ENCODE measurements around the gene INPP5F. TPM values are rescaled to one million over a fixed set of nuclear protein-coding genes. Genes with fewer than 3 reads are reported as not detected.
"Not testable (repeated sequence)": the region's sequence is repeated elsewhere in the genome, so short reads cannot be mapped to it uniquely, and the experiment has no call there.

INPP5F gene
- total RNA-seq, 1 experiment from 2014 or later, result 13.2 TPM

DNA sequence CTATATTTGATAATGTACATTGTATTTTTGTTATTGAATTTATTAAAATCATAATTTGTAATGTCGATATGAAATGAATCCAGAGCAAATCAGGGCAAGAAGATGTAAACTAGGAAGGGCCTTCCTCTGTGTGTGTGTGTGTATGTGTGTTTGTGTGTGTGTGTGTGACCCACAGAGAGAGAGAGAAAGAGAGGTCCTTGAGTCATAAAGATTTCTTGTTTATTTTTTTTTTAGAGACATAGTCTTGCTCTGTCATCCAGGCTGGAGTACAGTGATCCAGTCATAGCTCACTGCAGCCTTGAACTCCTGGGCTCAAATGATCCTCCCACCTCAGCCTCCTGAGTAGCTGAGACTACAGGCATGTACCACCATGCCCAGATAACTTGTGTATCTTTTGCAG, 50.7 kb downstream of the INPP5F start:
- peak; percentile 17 for DNase-seq (ENCODE audit: low read depth)

DNA sequence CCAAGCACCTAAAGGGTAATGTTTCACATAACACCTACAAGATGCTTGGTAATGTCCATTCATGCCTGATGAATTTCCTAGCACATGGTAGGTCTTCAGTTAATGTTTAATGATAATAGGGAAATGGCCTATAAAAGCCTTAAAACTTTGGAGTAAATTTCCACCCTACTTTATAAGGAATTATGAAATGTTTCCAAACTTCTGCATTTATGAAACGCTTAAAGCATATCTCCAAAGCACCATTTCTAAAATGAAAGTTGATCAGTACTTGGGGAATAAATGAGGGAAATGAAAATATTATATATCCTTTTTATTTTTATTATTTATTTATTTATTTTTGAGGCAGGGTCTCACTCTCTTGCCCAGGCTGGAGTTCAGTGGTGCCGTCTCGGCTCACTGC, 51.8 kb downstream of the INPP5F start:
- DNase-seq (ENCODE audit: low read depth), result no peak

DNA sequence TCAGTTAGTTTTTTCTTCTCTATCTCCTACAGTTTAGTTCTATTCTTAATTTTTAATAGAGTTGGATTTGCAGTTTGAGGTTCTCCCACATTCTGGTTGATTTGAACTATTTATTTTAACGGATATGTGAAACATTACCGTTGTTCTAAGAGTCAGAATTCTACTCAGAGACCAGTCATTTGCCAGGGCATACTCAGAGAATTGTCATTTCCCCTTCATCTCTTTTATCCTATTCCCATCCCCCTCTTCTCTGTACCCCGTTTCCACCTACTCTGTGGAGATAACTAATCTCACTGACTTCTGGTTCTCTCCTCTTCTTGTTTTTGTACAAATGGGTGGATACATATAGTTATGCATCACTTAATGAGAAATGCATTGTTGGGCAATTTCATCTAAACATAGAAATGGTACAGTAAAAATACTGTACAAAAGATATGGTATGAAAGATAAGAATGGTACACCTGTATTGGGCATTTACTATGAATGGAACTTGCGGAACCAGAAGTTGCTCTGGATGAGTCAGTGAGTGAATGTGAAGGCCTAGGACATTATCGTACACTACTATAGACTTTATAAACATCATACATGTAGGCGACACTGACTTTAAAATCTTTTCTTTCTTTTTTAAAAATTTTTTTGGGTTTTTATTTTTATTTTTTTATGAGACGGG, 53.1 kb downstream of the INPP5F start:
- DNase-seq (ENCODE audit: low read depth), result no peak

DNA sequence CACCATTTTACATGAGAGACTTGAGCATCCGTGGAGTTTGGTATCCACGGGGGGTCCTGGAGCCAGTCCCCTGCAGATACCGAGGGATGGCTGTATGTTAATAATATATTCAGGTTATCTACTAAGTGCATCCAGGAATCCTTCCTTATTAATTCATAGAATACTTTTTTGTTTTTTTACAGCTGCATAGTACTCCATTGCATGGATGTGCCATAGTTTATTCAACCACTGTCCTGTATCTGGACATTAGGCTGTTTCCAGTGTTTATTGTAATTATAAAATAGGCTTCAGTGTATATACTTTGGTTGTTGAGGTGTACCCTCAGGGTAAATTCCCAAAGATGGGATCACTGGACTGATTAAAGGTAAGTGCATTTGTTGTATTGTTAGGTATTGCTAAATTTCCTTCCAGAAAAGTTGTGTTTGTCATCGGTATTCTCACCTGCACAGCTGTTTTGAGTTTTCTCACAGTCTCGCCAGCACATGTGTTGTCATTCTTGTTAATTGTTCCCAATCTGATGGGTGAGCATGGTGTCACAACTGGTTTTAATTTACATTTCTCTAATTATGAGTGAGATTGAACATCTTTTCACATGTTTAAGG, 55.1 kb downstream of the INPP5F start:
- DNase-seq (ENCODE audit: low read depth), result no peak

DNA sequence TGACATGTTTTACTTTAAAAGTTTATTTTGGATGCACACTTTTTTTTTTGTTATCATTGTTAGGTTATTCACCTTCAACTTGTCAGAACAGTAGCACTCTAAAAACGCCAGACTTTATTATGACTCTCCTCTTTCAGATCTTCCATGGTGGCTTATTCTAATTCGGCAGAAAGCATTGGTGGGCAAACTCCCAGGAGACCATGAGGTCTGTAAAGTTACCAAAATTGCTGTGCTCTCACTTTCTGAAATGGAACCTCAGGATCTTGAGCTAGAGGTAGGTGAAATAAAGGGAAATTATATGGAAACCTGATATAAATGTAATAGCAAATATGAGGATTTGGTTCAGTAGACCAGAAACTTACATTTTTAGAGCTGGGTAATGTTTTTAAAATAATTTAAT, 55.6 kb downstream of the INPP5F start:
- DNase-seq (ENCODE audit: low read depth), result no peak

DNA sequence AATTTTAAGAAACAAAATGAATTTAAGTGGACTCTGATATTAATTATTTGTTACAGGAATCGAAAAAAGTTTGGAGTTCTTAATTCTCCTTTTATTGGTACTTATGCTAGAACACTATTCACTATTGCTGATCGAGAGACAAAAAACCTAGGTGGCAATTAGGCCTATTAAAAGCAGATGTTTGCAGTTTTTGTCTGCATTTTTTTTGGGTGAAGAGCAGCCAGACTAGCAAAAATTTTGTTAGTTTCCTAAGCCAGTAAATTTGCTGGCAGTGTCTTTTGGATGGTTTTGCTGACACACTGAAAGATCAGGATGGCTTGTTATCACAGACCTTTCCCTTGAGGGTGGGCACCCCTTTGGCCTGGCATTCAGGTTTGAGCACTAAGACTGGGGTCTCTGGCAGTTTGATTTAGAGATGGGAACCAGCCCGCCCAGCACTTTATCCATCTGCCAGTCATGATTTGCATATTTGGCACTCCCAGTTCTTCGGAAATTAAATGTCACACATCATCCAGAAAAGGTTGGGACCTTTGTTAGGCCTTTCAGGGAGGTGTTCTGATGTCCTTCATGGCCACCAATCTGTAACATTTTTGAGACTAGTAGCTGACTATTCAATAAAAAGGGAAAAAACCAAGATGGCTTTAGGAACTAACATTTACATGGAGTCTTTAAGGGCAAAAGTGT, 57.3 kb downstream of the INPP5F start:
- DNase-seq (ENCODE audit: low read depth), result no peak

DNA sequence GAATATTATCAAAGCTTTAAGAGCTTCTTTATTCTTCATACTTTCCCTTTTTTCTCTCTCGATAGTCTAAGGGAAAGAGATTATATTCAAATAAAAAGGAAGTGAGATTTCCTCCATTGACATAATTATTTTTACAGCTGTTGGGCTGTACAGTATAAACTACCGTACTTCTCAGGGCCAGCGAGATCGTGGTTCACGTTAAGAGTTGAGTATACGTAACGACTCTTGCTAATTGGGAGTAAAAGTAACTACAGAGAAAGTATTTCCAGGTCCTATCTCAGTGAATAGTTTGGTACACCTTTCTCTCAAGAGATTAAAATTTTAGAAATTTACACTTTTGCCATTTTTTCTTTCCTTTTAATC, 57.8 kb downstream of the INPP5F start:
- DNase-seq (ENCODE audit: low read depth), result no peak

DNA sequence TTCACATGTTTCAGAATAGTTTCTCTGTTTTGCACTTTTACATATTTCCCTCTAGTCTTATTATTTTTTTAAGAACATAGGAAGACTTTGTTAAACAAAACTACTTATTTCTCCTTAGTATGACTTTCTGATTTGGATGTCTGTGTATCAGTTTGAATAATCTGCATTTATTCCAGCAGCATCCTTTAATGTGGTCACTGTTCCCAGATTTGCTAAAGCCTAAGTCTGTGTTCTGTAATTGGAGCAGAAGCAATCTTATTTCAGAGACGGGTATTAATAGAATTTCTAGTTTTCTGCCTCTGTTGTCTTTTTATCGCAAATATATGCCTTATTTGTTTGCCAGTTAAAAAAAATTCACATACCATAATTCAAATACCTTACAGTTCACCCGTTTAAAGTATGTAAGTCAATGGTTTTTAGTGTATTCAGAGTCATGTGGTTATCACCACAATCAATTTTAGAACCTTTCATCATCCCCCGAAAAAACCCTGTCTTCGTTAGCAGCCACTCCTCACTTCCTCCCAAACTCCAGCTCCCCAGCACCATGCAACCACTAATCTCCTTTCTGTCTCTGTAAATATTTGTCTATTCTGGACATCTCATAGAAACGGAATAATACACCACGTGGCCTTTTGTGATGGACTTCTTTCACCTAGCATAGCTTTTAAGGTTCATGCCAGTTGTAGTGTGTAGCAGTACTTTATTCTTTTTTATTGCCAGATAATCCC, 58.7 kb downstream of the INPP5F start:
- DNase-seq (ENCODE audit: low read depth), result peak; percentile 2

DNA sequence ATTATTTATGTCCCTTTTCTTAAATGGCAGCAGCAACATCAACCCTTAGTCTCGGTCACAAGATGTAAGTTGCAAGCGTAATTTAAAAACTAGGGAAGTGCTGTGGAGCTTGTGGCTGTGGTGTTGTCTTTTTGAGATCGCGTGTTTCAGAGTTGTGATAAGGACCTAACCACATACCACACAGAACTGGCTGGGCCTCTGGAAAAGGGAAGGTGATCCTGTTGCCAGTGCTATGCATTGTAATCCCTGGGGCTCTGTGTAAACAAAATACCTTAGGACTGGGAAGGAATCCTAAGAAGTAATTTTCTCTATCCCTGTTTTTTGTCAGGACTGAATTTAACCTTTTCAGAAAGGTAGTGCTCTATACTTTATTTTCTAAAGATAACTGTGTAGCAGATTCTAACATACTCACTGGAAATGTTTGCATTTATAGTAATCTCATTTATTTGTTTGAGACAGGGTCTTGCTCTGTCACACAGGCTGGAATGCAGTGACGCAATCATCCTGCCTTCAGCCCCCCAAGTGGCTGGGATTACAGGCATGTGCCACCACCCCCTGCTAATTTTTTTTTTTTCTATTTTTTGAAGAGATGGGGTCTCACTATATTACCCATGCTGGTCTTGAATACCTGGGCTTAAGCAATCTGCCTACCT, 60.4 kb downstream of the INPP5F start:
- peak; percentile 61 for DNase-seq (ENCODE audit: low read depth)

DNA sequence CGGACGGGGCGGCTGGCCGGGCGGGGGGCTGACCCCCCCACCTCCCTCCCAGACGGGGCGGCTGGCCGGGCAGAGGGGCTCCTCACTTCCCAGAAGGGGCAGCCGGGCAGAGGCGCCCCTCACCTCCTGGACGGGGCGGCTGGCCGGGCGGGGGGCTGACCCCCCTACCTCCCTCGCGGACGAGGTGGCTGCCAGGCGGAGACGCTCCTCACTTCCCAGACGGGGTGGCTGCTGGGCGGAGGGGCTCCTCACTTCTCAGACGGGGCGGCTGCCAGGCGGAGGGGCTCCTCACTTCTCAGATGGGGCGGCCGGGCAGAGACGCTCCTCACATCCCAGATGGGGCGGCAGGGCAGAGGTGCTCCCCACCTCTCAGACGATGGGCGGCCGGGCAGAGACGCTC, 69.3 kb downstream of the INPP5F start:
- DNase-seq (ENCODE audit: low read depth), result not testable (repeated sequence)

DNA sequence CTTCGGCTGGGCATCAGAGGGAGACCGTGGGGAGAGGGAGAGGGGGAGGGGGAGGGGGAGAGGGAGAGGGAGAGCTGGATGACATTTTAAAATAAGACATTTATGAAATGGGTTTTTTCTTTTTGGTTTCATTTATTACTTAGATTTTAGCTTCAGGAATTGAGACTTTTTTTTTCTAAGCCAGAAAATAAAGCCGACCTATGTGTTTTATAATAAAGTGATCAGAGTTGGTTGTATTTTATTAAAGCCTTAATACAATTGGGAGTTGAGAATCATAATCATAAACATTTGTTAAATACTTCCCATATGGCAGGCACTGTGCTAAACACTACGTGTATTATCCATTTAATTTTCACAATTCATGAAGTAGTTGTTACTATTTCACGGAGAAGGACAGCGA, 70.2 kb downstream of the INPP5F start:
- no peak for DNase-seq (ENCODE audit: low read depth)

DNA sequence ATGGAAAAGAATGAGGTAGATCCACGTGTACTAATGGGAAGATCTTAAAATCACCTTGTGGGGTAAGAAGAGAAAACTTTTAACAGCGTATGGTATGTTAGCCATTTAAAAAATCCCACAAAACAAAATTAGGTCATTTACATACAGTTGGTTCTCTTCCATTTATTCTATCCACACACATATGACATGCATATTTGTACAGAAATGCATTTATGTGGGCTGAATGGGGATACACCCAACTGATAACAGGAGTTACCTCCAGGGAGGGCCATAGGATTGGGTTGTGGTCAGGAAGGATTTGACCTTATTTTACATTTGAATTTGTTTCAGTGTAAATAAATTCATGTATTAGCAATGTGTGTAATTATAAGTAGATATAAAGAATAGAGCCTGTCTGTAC, 75.3 kb downstream of the INPP5F start:
- DNase-seq (ENCODE audit: low read depth), result no peak

DNA sequence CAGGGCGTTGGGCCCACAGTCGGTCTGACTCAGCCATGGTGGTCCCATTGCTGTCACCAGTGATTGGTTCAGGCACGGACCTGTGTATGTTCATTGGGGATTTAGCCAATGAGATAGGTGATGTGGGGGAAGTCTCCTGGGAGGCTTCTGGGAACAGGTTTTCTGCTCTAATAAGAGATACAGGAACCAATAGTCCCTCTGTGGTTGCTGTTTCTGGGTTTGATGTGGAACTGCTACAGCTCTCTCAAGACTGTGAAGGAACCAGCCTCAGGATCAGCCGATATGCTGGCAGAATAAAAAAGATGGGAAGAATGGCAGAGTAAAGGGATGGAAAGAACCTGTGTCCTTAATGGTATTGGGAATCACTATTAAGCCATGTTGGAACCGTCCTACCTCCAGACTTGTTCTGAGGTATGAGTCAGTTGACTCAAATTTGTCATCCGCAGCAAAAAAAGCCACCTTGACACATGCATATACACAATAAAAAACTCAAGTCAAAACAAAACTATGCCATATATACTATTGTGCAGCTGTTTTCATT, 76.2 kb downstream of the INPP5F start:
- no peak for DNase-seq (ENCODE audit: low read depth)

DNA sequence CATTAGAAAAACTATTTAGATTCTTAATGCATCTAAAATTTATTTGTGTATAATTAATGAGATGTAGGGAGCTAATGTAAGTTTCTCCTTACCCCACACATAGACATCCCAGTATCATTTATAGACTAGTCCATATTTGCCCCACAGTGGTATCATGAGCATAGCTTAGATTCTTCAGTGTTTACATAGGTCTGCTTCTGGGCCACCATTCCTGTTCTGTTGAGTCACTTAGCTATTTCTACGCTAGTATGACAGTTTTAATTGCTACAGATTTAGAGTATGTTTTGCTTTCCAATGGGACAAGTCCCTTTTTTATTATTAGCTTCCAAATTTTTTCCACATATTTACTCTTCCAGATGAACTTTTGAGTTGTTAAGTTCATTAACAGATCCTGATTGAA, 77.4 kb downstream of the INPP5F start:
- peak; percentile 5 for DNase-seq (ENCODE audit: low read depth)

DNA sequence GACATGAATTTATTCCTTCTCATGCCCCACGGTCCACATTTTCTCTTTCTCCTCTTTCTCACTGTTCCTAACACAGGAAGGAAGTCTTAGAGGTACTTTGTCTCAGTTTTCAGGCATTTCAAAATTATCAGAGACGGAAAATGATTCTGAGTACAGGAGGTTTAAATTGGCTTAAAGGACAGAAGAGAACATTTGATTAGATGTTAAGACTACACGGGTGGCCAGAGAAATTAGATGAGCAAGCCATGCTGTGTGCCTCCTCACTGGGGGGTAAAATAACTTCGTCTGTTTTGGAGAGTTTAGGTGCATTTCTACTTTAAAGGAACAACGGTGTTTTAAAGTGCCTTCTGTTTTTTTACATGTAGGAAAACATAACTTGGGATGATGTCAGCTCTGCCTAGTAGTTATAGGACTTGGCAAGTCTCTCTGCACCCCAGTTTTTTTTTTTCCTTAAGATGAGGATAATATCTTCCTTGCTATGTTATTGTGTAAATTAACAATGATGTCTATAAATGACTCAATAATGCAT, 79.9 kb downstream of the INPP5F start:
- no peak for DNase-seq (ENCODE audit: low read depth)

DNA sequence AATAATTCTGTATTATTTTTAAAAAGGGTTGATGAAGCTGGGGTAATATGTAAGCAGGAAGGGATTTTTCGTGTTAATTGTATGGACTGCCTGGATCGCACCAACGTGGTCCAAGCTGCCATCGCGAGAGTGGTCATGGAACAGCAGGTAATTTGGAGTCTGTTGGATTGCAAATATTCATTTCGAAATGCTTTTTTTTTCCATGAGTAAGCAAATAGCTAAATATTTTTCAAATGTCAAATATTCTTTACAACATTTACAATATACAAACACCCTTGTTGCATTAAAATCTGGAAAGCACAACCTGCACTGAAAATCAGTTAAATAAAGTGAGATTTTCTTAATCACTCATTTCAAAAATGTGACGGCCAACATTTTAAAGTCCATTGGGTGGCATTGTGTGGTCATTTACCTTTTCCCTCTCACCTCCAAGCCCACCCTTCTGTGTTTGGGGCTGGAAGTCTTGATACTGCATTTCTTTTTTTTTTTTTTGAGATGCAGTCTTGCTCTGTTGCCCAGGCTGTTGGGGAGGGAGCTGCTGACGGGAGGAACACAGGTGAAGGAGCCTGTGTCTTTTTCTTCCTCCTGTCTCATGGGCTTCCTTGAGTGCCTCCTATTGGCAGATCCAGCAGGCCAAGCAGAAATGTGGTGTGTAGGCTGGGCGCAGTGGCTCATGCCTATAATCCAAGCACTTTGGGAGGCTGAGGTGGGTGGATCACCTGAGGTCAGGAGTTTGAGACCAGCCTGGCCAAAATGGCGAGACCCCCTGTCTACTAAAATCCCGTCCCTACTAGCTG, 80.7 kb downstream of the INPP5F start:
- DNase-seq (ENCODE audit: low read depth), result no peak

DNA sequence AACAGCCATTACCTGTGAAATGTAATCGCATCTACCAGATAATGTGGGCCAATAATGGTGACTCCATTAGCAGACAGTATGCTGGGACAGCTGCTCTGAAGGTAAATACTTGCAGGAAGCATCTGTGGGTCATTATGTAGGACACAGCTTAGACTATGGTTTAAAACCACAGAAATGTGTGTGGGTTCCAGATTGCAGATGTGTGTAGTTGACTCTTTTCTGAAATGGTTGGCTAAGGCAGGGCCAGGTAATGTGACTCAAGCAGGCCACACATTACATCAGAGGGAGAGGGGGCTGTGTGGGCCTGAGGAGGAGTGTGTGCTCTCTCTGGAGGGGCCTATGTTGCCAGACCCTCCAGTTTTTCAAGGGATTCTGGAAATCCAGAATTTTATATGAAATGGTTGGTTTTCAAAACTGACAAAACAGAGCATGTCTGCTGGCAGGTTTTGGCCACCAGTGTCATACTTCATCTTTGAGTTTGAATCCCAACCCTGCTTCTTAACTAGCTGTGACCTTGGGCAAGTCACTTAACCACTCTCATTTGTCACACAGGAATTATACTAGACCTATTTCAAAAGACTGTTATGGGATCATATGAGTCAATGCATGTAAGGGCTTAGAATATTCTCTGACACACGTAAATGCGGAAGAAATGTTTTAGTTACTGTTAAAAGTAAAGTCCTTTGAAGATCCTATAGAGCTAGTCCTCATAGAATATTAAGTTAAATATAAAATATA, 82.3 kb downstream of the INPP5F start:
- peak; percentile 76 for DNase-seq (ENCODE audit: low read depth)

DNA sequence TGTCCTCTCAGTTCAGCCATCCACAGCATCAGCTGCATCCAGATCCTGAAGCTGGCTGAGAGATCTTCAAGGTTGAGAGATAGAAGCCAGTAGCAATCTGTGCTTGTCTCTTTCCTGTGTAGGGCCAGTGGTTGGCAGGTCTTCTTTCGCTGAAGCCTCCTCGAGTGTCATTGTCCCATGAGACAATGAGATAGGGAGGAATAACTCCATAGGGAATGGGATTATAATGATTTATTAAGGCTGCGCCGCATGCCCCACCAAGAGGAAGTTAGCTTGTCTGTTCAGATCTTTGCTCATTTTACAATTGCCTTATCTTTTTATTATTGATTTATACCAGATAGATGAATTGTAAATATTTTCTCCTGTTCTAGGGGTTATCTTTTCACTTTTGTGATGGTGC, 85.3 kb downstream of the INPP5F start:
- no peak for DNase-seq (ENCODE audit: low read depth)

DNA sequence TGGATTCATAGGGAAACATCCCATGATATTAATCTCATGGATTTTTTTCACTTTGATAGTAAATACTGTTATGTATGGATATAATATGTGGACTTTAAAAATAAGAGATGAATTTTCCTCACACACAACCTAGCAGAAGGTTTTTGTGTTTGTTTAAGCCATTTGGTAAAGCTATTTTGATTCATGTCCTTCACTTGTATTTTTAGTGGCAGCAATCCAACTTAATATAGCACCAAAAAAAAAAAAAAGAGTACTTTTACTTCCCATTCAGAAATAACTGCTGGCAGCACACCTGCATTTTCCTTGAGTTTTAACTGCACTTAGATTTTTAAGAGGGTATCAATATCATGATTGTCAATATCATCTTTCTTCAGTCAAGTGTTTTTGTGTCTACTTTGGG, 86.8 kb downstream of the INPP5F start:
- DNase-seq (ENCODE audit: low read depth), result no peak

DNA sequence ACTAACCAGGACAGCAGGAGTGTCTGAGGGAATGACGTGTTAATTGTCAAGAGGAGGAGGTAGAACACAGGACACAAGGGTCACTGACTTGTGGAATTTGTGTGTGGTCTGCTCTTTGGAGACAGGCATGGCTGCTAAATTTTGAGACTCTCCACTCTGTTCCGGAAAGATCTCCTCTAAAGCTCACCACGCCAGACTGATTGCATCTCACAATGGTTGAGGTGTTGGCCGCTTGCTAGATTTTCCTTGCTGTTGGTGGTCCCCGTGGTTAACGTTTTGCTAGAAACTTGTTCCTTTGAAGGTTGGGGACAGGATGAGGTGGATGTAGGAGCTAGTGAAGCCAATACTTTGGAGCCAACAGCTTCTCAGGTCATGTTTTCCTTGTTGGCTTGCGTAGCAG, 89.8 kb downstream of the INPP5F start:
- no peak for DNase-seq (ENCODE audit: low read depth)
